GM19238 (cell line): ENCODE results near the gene C1orf50.
"Not testable (repeated sequence)": the region's sequence is repeated elsewhere in the genome, so short reads cannot be mapped to it uniquely, and the experiment has no call there.

Source experiments
- DNase-seq: peaks from one replicate; pipeline ENCODE4 v3.0.0; 2011; ENCODE audit warnings: low spot score; ENCODE audit not compliant: insufficient read length

C1orf50 gene

DNA sequence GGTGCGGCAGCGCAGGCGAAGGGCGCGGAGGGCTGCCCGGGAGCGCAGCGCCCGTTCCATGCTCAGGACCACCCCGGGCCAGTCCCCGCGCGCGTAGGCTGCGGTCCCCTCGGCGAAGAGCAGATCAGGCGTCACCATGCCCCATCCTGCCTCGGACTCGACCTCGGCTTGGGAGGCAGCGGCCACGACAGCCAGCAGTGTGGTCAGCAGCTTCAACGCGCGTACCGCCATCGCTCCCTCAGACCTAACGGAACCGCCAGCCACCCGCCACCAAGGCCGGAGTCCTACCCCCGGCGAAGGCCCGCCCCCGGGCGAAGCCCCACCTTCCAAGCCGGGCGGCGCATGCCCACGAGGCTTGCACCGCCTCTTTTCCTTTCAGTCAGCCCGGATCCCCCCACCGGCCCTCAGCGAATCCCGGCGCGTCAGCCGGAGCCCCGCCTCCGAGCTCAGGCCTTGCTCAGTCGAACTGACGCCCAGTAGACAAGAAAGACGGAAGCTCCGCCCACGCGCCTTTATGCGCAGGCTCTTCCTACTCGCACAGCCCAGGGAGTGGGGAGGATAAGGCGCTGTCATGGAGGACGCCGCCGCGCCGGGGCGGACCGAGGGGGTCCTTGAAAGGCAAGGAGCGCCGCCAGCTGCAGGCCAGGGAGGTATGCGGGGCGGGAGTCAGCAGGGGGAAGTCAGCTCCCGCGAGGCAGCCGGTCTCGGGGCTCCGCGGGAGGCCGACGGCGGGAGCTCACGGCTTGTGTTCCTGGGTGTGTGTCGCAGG, at the start of gene C1orf50, which contains the start of gene P3H1:
Gene C1orf50, plus strand, starts transcription at position 509 of the 769 bp plus-strand sequence. Its CDS starts 63 bp downstream, at position 572.
Gene P3H1, minus strand, starts transcription at position 288 of the 769 bp plus-strand sequence. Its CDS starts 57 bp downstream, at position 231.
- DNase-seq: peak; percentile 87

- no peak for DNase-seq
Measured at GRCh38 chr1:42720868-42721267, 46.2 kb upstream of the C1orf50 start.

GRCh38 chr1:42721926-42722325, 45.1 kb upstream of the C1orf50 start:
- no peak for DNase-seq

- DNase-seq: not testable (repeated sequence)
Measured at GRCh38 chr1:42722403-42722802, 44.6 kb upstream of the C1orf50 start.

GRCh38 chr1:42723511-42723910, 43.5 kb upstream of the C1orf50 start:
- no peak for DNase-seq

DNA sequence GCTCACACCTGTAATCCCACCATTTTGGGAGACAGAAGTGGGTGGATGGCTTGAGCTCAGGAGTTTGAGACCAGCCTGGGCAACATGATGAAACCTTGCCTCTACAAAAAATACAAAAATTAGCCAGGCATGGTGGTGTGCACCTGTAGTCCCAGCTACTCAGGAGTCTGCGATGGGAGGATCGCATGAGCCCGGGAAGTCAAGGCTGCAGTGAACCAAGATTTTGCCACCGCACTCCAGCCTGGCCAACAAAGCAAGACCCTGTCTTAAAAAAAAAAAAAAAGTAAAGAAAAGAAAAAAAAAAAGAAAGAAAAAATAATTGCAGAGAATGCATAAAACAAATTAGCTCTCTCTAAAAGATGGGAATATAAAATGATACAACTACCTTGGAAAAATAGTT, 41.2 kb upstream of the C1orf50 start:
- DNase-seq: not testable (repeated sequence)

DNA sequence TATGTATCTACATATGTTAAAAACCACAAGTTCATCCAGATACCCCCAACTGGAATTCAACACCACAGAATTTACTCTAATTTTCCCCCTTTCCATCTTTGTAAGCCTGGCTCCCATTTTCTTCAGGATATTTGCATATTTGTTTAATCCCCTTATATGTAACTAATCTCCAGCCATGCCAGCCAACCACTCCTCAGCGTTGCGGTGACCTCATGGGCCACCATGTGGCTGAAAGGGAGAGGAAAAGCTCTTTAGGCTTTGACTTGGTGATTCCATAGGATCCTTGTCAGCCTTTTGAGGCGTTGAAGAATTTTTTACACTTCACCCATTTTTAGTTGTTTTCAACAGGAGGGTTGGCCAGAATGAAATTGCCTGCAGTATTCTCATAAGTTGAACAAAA, 37.0 kb upstream of the C1orf50 start:
- DNase-seq: no peak

DNA sequence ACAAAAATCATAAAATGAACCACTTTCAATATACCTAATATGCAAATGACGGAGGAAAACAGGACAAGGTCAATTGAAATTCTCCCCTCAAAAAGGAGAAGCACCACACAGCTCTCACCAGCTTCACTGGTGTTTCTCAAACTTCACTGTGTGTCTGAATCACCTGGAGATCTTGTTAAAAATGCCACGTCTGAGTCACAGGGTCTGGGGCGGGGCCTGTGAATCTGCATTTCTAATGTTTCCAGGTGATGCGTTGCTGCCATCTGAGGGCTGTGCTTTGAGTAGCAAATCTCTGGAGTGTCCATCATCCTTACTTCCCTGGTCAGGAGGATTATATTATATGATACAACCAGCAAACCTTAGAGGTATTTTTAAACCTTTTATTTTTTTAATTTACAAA, 36.1 kb upstream of the C1orf50 start:
- no peak for DNase-seq

GRCh38 chr1:42731585-42731984, 35.5 kb upstream of the C1orf50 start:
- DNase-seq: no peak

DNA sequence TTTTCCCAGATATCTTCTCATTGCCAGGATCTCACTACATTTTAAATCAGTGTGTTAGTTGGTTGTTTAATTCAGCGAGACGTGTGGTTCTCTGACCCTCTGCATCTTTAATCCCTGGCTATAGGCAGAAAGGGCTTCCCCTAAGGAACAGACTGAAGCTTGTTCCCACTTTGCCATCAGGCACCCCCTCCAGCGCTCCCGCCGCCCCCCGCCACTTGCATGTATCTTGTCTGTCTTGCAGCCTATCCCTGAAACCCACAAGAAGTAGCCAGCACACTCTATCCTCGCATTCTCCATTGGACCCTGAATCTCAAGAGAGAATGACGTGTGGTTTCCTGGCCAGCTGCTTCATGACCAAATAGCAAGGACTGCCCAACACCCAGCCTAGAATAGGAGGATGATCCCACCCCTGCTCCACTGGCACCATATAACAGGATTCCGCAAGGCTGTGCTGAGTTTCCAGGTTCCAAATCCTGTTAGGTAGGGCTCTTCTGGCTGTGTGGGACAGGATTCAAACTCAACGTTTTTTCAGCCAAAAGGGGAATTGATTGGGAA, 34.8 kb upstream of the C1orf50 start:
- DNase-seq: no peak

DNA sequence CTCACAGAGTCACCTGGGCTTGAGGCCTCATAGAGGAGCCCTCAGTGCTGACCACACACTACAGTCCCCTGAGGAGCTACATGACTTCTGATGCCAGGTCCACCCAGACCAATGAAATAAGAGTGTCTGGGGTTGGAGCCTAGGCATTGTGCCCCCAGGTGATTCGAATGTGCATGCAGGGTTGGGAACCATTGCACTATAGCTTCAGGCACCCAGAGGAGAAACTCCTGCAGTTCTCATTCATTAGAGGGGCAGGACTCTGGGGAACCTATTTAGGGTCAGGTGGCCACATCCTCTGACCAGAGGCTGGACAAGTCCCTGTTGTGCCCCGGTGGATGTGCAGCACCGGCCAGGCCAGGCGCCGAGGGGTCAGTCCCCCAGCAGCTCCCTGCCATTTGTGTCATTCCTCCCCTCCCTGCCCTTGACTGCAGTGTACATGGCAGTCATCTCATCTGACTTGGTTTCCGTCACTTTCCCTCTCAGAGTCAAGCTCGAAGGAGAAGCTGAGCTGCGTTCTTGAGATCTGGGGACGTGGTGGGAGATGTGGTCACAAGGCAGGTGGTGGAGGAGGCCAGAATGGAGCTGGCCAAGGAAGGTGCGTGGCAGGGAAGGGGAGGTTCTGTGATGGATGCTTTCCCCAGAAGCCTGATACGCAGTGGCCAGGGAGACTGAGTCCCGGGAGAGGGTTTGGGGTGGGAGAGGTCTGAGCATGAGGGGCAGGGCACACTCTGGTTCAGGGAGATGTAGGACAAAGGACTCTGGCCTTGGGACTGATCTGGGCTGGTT, 33.4 kb upstream of the C1orf50 start:
- DNase-seq: no peak

DNA sequence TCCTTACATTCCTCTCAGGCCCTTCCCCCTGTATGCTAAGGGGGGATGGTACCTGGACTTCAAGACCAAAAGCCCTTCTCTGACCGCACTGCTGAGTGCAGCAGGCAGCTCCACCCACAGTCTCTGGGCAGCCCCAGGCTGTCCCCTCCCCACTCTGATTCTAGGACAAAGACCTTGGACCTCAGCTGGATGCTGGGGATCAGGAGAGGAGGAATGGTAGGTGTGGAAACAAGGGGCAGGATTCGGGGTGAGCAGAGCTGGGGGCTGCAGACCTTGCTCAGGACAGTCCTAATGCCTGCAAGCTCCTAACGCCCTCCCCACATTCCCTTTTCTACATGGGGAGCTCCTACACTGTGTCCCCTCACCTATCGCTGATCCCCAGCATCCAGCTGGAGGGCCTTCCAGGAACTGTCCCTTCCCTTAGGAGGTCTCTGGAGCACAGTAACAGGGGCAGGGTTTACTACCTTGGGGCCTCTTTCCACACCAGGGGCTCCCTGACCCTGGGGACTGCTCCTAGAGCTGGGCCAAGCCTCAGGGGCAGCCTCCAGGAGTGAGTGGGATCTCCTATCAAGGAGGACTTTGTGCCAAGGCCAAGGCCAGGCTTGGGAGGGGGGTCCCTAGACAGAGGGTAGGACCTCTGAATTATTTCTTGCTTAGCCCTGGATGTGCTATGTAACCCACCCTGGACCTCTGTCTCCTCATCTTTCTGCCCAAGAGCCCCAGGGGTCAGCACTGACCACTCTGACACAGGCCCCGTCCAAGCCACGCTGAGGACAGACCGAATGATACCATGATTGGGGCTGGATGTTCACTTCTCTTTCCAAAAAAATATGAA, 32.6 kb upstream of the C1orf50 start:
- DNase-seq: no peak

GRCh38 chr1:42735056-42735455, 32.0 kb upstream of the C1orf50 start:
- DNase-seq: no peak

DNA sequence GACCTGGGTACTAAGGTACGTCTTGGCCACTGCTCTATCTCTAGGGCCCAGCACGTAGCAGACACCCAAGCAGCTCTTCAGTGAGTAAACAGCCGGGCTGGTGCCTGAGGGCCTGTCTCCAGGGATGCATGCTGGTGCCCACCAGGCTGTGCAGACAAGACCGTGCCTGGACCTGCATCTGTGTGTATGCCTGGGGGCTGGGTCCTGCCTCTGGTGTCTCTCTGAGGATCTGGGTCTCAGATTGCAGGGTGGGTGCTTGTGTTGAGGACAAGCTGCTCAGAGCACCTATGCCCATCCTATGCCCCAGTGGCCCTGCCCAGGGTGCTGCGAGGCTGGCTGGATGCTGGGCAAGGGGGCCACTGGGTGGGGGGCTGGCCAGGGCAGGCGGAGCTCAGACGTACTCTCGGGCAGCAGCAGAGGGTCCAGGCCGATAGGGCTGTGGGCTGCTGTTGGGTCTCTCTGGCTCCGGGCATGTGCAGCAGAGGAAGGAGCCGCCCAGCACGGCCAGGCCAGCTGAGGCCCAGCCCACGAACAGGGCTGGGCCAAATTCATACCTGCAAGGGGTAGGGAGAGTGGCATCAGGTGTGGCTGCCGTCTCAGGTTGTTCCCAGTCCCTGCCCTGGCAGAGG, 31.5 kb upstream of the C1orf50 start:
- DNase-seq: no peak

GRCh38 chr1:42736152-42736551, 30.9 kb upstream of the C1orf50 start:
- DNase-seq: no peak

GRCh38 chr1:42736571-42737200, 30.4 kb upstream of the C1orf50 start:
- no peak for DNase-seq

- DNase-seq: peak; percentile 33
Measured at GRCh38 chr1:42737257-42737656, 29.8 kb upstream of the C1orf50 start.

- no peak for DNase-seq
Measured at GRCh38 chr1:42737986-42738677, 28.9 kb upstream of the C1orf50 start.

DNA sequence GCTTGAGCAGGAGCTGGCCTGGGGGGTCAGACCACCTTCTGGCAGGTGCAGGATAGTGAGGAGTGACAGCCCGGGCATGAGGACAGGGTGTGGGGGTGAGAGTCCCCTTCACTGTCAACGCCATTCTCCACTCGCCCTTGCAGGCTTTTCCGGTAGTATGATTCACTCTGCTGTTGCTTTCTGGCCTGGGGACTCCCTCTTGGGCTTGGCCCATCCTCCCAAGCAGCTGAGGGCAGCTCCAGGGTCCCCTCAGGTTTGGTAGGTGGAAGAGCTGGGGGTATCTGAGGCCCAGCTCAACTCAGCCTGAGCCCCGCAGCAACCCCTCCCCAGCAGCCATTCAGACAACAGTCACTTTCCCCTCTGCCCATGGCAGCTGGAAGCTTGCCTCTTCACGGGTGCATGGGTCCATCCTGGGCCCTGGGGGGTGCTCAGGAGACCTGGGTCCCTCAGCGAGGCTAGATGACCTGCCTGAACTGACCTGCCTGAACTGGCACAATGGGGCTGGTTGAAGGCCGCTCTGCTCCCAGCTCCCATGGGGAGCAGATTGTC, 28.3 kb upstream of the C1orf50 start:
- no peak for DNase-seq
